ENCODE results near the gene NUP210.

DNA sequence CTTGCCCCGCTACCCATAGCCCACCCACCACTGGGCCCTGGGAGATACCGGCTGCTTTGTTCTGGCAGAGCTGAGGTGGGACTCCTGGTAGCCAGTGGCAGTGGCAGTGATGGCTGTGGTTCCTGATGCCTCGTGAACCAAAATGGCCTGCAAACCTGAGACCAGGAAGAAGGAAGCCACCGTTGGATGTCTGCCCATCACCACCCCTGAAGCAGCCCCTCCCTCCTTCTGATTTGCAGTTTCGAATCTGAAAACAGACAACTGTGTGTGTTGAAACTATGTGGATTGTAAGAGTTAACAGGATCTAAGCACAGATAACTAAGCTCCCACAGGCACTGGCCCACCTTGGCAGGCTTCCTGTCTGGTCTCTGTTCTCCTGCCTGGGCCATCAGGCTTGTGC lies 66.6 kb downstream of the NUP210 start:
- TF ChIP-seq REST (IDR thresholded peaks at IDR 0.05; ENCODE audit: borderline replicate concordance in 1 of 2, low read depth in 1 of 2, low read length in 2 of 2) (no peak), ZNF367 (CRISPR knock-in tag; IDR thresholded peaks at IDR 0.05; ENCODE audit: borderline replicate concordance) (no peak)

All from HepG2 (cell line).